H1 (cell line): Measurements from ENCODE around the gene ANKRD60. TPM values are rescaled to one million over a fixed set of nuclear protein-coding genes. Genes with fewer than 3 reads are reported as not detected.

Experiments used
- CTCF ChIA-PET: fragments of 300-600 bp; sonication (Branson Sonifier 250); formaldehyde crosslinking; loops from one replicate; lab custom pipeline; 2021; ENCODE audit not compliant: partially characterized antibody; lab: Charles Lee
- POLR2A ChIA-PET: fragments of 300-600 bp; sonication (Branson Sonifier 250); formaldehyde crosslinking; loops from one replicate; lab custom pipeline; 2021; ENCODE audit warnings: inconsistent platforms; ENCODE audit not compliant: partially characterized antibody; lab: Charles Lee
- DNase-seq, 2 experiments: peaks; one replicate each; pipeline versions ENCODE4 v3.0.0 to v3.0.0-alpha.2; 2010 to 2022; ENCODE audit warnings: low spot score in 2 of 2, low read depth in 1 of 2, mixed read lengths in 1 of 2
- FAIRE-seq: peaks from 2 replicates; lab custom pipeline; 2011; peaks lifted over from hg19 to GRCh38; lab: Jason Lieb, UNC
- H2AFZ ChIP-seq: 2 replicates; pipeline ENCODE4 v1.8.1; 2012; ENCODE audit warnings: low read length, inconsistent platforms
- H2AK5ac ChIP-seq: 2 replicates; pipeline ENCODE4 v1.6.1; 2013; ENCODE audit warnings: low read depth, low read length
- H2BK120ac ChIP-seq: replicated peaks from 2 replicates; pipeline ENCODE3; 2013; ENCODE audit warnings: low read depth, low read length, inconsistent platforms
- H2BK12ac ChIP-seq: 2 replicates; pipeline ENCODE4 v1.6.1; 2013; ENCODE audit warnings: low read depth, low read length
- H2BK15ac ChIP-seq: 2 replicates; pipeline ENCODE4 v1.6.1; 2013; ENCODE audit warnings: low read length
- H2BK20ac ChIP-seq: 2 replicates; pipeline ENCODE4 v1.6.1; 2013; ENCODE audit warnings: low read length
- H2BK5ac ChIP-seq: 2 replicates; pipeline ENCODE4 v1.6.1; 2013; ENCODE audit warnings: low read depth, low read length
- H3K14ac ChIP-seq: 2 replicates; pipeline ENCODE4 v1.6.1; 2013; ENCODE audit warnings: inconsistent platforms; ENCODE audit not compliant: insufficient read length
- H3K18ac ChIP-seq: 2 replicates; pipeline ENCODE4 v1.6.1; 2013; ENCODE audit warnings: low read length; ENCODE audit errors: extremely low read depth
- H3K23ac ChIP-seq: 2 replicates; pipeline ENCODE4 v1.6.1; 2013; ENCODE audit warnings: inconsistent platforms; ENCODE audit not compliant: insufficient read length
- H3K23me2 ChIP-seq: 2 replicates; pipeline ENCODE4 v1.6.1; 2013; ENCODE audit warnings: low read depth, low read length
- H3K27ac ChIP-seq: 2 replicates; pipeline ENCODE4 v1.6.1; 2011; ENCODE audit warnings: low read depth, low read length, inconsistent platforms
- H3K27me3 ChIP-seq, 4 experiments: replicated peaks in 1 of 4; 1 replicate in 1 of 4; 2 replicates in 3 of 4; pipeline versions ENCODE4 v1.6.1 to v1.8.1; 2011 to 2013; ENCODE audit warnings: low read length in 3 of 4, mild to moderate bottlenecking in 3 of 4, inconsistent platforms in 2 of 4, mixed read lengths in 2 of 4, moderate library complexity in 1 of 4; ENCODE audit not compliant: control insufficient read depth in 3 of 4, insufficient read depth in 3 of 4; ENCODE audit errors: extremely low read depth in 1 of 4
- H3K36me3 ChIP-seq, 4 experiments: 2 replicates each; pipeline versions ENCODE4 v1.6.1 to v1.8.1; 2011 to 2013; ENCODE audit warnings: mild to moderate bottlenecking in 4 of 4, low read length in 3 of 4, moderate library complexity in 2 of 4, control low read depth in 1 of 4, inconsistent platforms in 1 of 4; ENCODE audit not compliant: insufficient read depth in 4 of 4, control insufficient read depth in 2 of 4
- H3K4ac ChIP-seq: replicated peaks from 2 replicates; pipeline ENCODE3; 2013; ENCODE audit warnings: low read length, low read depth, mixed read lengths, inconsistent platforms; ENCODE audit not compliant: insufficient read length
- H3K4me1 ChIP-seq, 4 experiments: replicated peaks in 1 of 4; 1 replicate in 1 of 4; 2 replicates in 3 of 4; pipeline versions ENCODE4 v1.6.1 to v1.8.1; 2011 to 2013; ENCODE audit warnings: low read length in 3 of 4, inconsistent platforms in 2 of 4, mixed read lengths in 1 of 4; ENCODE audit not compliant: insufficient read depth in 4 of 4, control insufficient read depth in 3 of 4
- H3K4me2 ChIP-seq, 2 experiments: 2 replicates each; pipeline versions ENCODE4 v1.6.1 to v1.8.1; 2011 to 2013; ENCODE audit warnings: low read depth in 2 of 2, low read length in 2 of 2, control low read depth in 1 of 2, inconsistent platforms in 1 of 2, mild to moderate bottlenecking in 1 of 2; ENCODE audit not compliant: insufficient read depth in 1 of 2
- H3K4me3 ChIP-seq, 4 experiments: fragments of 200-600, 300-600 bp in 1 of 4; sonication (generic), shearing (Covaris generic), sonication (Bioruptor Twin) in 1 of 4; 2 replicates each; pipeline versions ENCODE4 v1.5.1 to v1.8.1; 2011 to 2016; ENCODE audit warnings: low read length in 4 of 4, low read depth in 3 of 4, control low read depth in 2 of 4, inconsistent platforms in 2 of 4, mild to moderate bottlenecking in 2 of 4, mixed read lengths in 1 of 4, moderate library complexity in 1 of 4; ENCODE audit not compliant: insufficient read depth in 2 of 4; ENCODE audit errors: extremely low read depth in 1 of 4
- H3K56ac ChIP-seq: replicated peaks from 2 replicates; pipeline ENCODE3; 2013; ENCODE audit warnings: low read depth, mild to moderate bottlenecking, mixed read lengths, low read length, inconsistent platforms; ENCODE audit not compliant: insufficient read length
- H3K79me1 ChIP-seq: 2 replicates; pipeline ENCODE4 v1.6.1; 2013; ENCODE audit warnings: low read depth, low read length, control low read depth
- H3K79me2 ChIP-seq, 2 experiments: 2 replicates each; pipeline versions ENCODE4 v1.6.1 to v1.8.1; 2012 to 2013; ENCODE audit warnings: low read length in 2 of 2, mild to moderate bottlenecking in 2 of 2, inconsistent platforms in 1 of 2; ENCODE audit not compliant: insufficient read depth in 2 of 2, control insufficient read depth in 1 of 2
- H3K9ac ChIP-seq, 4 experiments: replicated peaks in 1 of 4; 1 replicate in 1 of 4; 2 replicates in 3 of 4; pipeline versions ENCODE4 v1.6.1 to v1.8.1; 2011 to 2013; ENCODE audit warnings: low read depth in 3 of 4, low read length in 3 of 4, control low read depth in 2 of 4, mild to moderate bottlenecking in 2 of 4, moderate library complexity in 2 of 4, inconsistent platforms in 1 of 4; ENCODE audit errors: extremely low read depth in 1 of 4
- H3K9me3 ChIP-seq, 2 experiments: 2 replicates each; pipeline versions ENCODE4 v1.6.1 to v1.8.1; 2012 to 2013; ENCODE audit warnings: mild to moderate bottlenecking in 2 of 2, moderate library complexity in 2 of 2, control low read depth in 1 of 2, inconsistent platforms in 1 of 2, low read depth in 1 of 2, low read length in 1 of 2, mixed read lengths in 1 of 2; ENCODE audit not compliant: insufficient read depth in 2 of 2
- H4K20me1 ChIP-seq, 2 experiments: replicated peaks in 1 of 2; 2 replicates each; pipeline versions ENCODE3 to v1.8.1; 2011 to 2013; ENCODE audit warnings: inconsistent platforms in 2 of 2, low read length in 2 of 2, mild to moderate bottlenecking in 1 of 2; ENCODE audit not compliant: insufficient read depth in 2 of 2, control insufficient read depth in 1 of 2
- H4K5ac ChIP-seq: 2 replicates; pipeline ENCODE4 v1.6.1; 2013; ENCODE audit warnings: low read length, low read depth, mixed read lengths, inconsistent platforms; ENCODE audit not compliant: insufficient read length
- H4K8ac ChIP-seq: 2 replicates; pipeline ENCODE4 v1.8.0; 2013; ENCODE audit warnings: mild to moderate bottlenecking, moderate library complexity, low read length, inconsistent platforms; ENCODE audit not compliant: insufficient read depth; ENCODE audit errors: extremely low read depth
- H4K91ac ChIP-seq: replicated peaks from 2 replicates; pipeline ENCODE3; 2013; ENCODE audit warnings: low read length, mixed read lengths, inconsistent platforms; ENCODE audit not compliant: insufficient read length
- EGR1 ChIP-seq: IDR thresholded peaks from 2 replicates; pipeline ENCODE4 v1.6.1; 2011; ENCODE audit warnings: low read depth, low read length, borderline replicate concordance
- EP300 ChIP-seq, 2 experiments: IDR thresholded peaks; 1 replicate in 1 of 2; 2 replicates in 1 of 2; pipeline ENCODE4 v1.6.1; 2011 to 2012; ENCODE audit warnings: low read depth in 2 of 2, low read length in 2 of 2, mild to moderate bottlenecking in 2 of 2, borderline replicate concordance in 1 of 2, inconsistent platforms in 1 of 2, moderate library complexity in 1 of 2
- FOSL1 ChIP-seq: IDR thresholded peaks from 2 replicates; pipeline ENCODE4 v1.6.1; 2011; ENCODE audit warnings: mild to moderate bottlenecking, low read depth, low read length, moderate library complexity; ENCODE audit not compliant: insufficient read depth
- RFX5 ChIP-seq: IDR thresholded peaks from 2 replicates; pipeline ENCODE4 v1.6.1; 2011; ENCODE audit warnings: low read depth, low read length, improper control_type of control experiment, borderline replicate concordance
- SAP30 ChIP-seq: fragments of 300-600 bp; sonication (generic); IDR thresholded peaks from 2 replicates; pipeline ENCODE4 v1.7.1; 2012; ENCODE audit warnings: low read length, moderate library complexity, mild to moderate bottlenecking, inconsistent platforms; ENCODE audit not compliant: insufficient read depth, insufficient replicate concordance
- WGBS, 2 experiments: shearing (Covaris generic) in 1 of 2; methylation state at CpG; one replicate each; pipeline versions ENCODE4 v1.1.6 to v1.1.7; 2013 to 2015; ENCODE audit warnings: low lambda C conversion rate in 2 of 2, mixed read lengths in 2 of 2, inconsistent platforms in 1 of 2, low coverage in 1 of 2, missing lambda C conversion rate in 1 of 2; ENCODE audit not compliant: insufficient replicate concordance in 2 of 2, insufficient coverage in 1 of 2, insufficient read length in 1 of 2; ENCODE audit errors: extremely low coverage in 1 of 2, missing lambda C conversion rate in 1 of 2; 5-methylcytosine and 5-hydroxymethylcytosine counted together
- polyA plus RNA-seq, 7 experiments: library from polyadenylated mRNA; depleted of rRNA in 3 of 7; stranded (reverse) in 5 of 7; unstranded in 2 of 7; fragments of >200 nt in 5 of 7; fragments of 200-250 nt in 2 of 7; gene quantifications; 1 replicate in 5 of 7; 2 replicates in 1 of 7; 4 replicates in 1 of 7; pipeline versions ENCODE4 v1.2.1 to v1.2.3, GENCODE V29; 2011 to 2013; ENCODE audit warnings: missing spikeins in 2 of 7, mixed read lengths in 2 of 7
- total RNA-seq: library from RNA; stranded (reverse); fragmentation: NEBNext Ultra II Directional; extraction: Animal tissue kit (Norgen Biotek cat#: 25700); gene quantifications from 2 replicates; pipeline ENCODE4 v1.2.1, GENCODE V29; 2021
- TF ChIP-seq, protein P1 (sequence below): IDR thresholded peaks from 2 replicates; pipeline ENCODE4 v1.6.1; 2011; ENCODE audit warnings: low read length, improper control_type of control experiment

The ANKRD60 gene
- total and polyA plus RNA-seq, 2 of the 8 experiments (the other 6 are each of a cell fraction or from before 2014, with no cell fraction given) = not detected

DNA sequence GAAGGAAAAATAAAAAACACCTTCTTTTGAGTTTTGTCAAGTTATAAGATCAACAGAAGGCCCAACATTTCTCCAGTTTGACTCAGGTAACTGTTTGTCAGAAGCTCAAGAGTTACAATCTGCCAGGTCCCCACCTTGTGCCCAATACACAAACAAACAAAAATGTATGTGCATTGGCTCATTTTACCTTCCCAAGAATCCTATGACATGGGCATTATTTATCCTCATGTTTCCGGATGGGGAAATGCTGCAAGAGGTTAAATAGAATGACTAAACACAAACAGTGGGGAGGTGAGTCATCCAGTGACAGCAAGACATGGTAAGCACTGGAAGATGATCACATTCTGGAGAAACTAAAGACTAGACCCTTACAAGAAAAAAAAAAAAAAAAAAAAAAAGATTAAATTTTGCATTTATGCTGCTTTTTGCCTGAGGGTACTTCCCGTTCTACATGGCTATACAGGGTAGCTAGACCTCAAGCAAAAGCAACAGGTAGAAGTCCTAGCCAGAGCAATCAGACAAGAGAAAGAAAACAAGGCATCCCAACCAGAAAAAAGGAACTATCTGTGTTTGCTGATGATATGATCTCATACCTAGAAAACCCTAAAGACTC is 23.6 kb upstream of the ANKRD60 start:
- Histone ChIP-seq H4K20me1 (peaks cover 0 to 2% of the 10 kb centered on the region in 2 experiments), H4K8ac (no peak overlapping the region), H3K23ac (no peak overlapping the region), H3K27me3 (no peaks in the 10 kb centered on the region), H3K79me2 (no peaks in the 10 kb centered on the region), H2AFZ (no peak overlapping the region), H3K4me3 (no peak overlapping the region), H2AK5ac (no peak overlapping the region), H3K79me1 (peaks cover 2% of the 10 kb centered on the region; the same call in 1 of the 2 replicates), H4K91ac (no peak overlapping the region), H4K5ac (no peak overlapping the region), H3K18ac (no peak overlapping the region), H3K4me2 (no peak overlapping the region), H3K27ac (no peak overlapping the region), H3K9ac (no peak overlapping the region), H3K4me1 (peaks cover 0 to 3% (median 2%) of the 10 kb centered on the region in 4 experiments; a peak in 5 of 7 replicates), H3K4ac (no peak overlapping the region), H3K9me3 (no peaks in the 10 kb centered on the region), H3K56ac (no peak overlapping the region), H3K36me3 (peaks cover 0 to 7% (median 2%) of the 10 kb centered on the region in 4 experiments; a peak in 3 of 8 replicates), H3K23me2 (no peaks in the 10 kb centered on the region), H3K14ac (no peak overlapping the region), H2BK20ac (no peak overlapping the region), H2BK120ac (no peak overlapping the region), H2BK5ac (no peak overlapping the region), H2BK12ac (no peak overlapping the region), H2BK15ac (no peak overlapping the region)
- ChIA-PET POLR2A (no interaction called here), CTCF (interaction anchor here (0.7 to 2.0 kb wide), 3 partner anchors 8 to 196 kb away, joined by 3 to 7 read pairs (median 4); no protein-coding TSS in a partner anchor)
- DNase-seq (no peak), FAIRE-seq (no peak)
- 95% methylated on average over 2 of the region's 2 CpGs; no CpG with 5 or more reads in 1 of the 2 experiments for WGBS, 2 experiments
- TF ChIP-seq FOSL1 (no peak), EP300 (IDR thresholded peaks at IDR 0.05; ENCODE audit: borderline replicate concordance in 1 of 2, low read depth in 2 of 2, low read length in 2 of 2) (no peak), RFX5 (no peak), SAP30 (no peak), EGR1 (no peak)
- TF ChIP-seq, protein P1, sequence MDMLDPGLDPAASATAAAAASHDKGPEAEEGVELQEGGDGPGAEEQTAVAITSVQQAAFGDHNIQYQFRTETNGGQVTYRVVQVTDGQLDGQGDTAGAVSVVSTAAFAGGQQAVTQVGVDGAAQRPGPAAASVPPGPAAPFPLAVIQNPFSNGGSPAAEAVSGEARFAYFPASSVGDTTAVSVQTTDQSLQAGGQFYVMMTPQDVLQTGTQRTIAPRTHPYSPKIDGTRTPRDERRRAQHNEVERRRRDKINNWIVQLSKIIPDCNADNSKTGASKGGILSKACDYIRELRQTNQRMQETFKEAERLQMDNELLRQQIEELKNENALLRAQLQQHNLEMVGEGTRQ = no peak
